K562 (cell line): Measurements from ENCODE around the gene CDC6. TPM values are rescaled to one million over a fixed set of nuclear protein-coding genes. Genes with fewer than 3 reads are reported as not detected.
A peak's percentile ranks its signal among the peaks of the same experiment; 100 is the strongest.

Source experiments
- BACH1 ChIP-seq: fragments of 200-800 bp; sonication (Bioruptor generic); IDR thresholded peaks from 2 replicates; pipeline ENCODE4 v1.6.1; 2016; ENCODE audit warnings: missing genetic modification characterization, missing compliant biosample characterization
- CBX8 ChIP-seq: fragments of 200-600 bp; sonication (generic); IDR thresholded peaks from 2 replicates; pipeline ENCODE4 v1.6.1; 2012; ENCODE audit warnings: borderline replicate concordance, mixed run types, low read depth, mild to moderate bottlenecking, moderate library complexity, mixed read lengths, low read length, control low read depth, inconsistent platforms; ENCODE audit not compliant: poor library complexity, severe bottlenecking; ENCODE audit errors: extremely low read depth
- CEBPB ChIP-seq: fragments of 450-650 bp; IDR thresholded peaks from 2 replicates; pipeline ENCODE4 v1.6.1; 2016; ENCODE audit warnings: missing genetic modification characterization, missing compliant biosample characterization
- CREB1 ChIP-seq, 2 experiments: sonication (generic) in 1 of 2; formaldehyde crosslinking in 1 of 2; IDR thresholded peaks; 2 replicates each; pipeline versions ENCODE4 v1.6.1 to v1.8.0; 2012 to 2022; ENCODE audit warnings: inconsistent platforms in 1 of 2, mild to moderate bottlenecking in 1 of 2, missing genetic modification reagents in 1 of 2, moderate library complexity in 1 of 2
- GATA2 ChIP-seq: sonication (generic); formaldehyde crosslinking; IDR thresholded peaks from 2 replicates; pipeline ENCODE4 v1.4.0; 2020; ENCODE audit warnings: mild to moderate bottlenecking, missing genetic modification reagents
- GTF2F1 ChIP-seq: IDR thresholded peaks from 2 replicates; pipeline ENCODE4 v1.6.1; 2011; ENCODE audit warnings: low read depth, low read length, improper control_type of control experiment
- IFI16 ChIP-seq: fragments of 250-450 bp; sonication (Bioruptor Pico); IDR thresholded peaks from 2 replicates; pipeline ENCODE4 v2.1.2; 2022; ENCODE audit warnings: mild to moderate bottlenecking, inconsistent platforms
- PCBP1 ChIP-seq: fragments of 200-400 bp; formaldehyde crosslinking; IDR thresholded peaks from 2 replicates; pipeline ENCODE4 v1.6.1; 2018; ENCODE audit warnings: mild to moderate bottlenecking, low read depth, low read length; ENCODE audit not compliant: poor library complexity, severe bottlenecking
- RBM17 ChIP-seq: fragments of 200-400 bp; formaldehyde crosslinking; IDR thresholded peaks from 2 replicates; pipeline ENCODE4 v1.6.1; 2017; ENCODE audit warnings: low read depth, mild to moderate bottlenecking, low read length, borderline replicate concordance
- STAG1 ChIP-seq: sonication (generic); formaldehyde crosslinking; IDR thresholded peaks from 2 replicates; pipeline ENCODE4 v1.5.0; 2020; ENCODE audit warnings: missing genetic modification reagents, borderline replicate concordance
- TOE1 ChIP-seq, 2 experiments: fragments of 450-650 bp in 1 of 2; sonication (generic) in 1 of 2; formaldehyde crosslinking in 1 of 2; IDR thresholded peaks; 2 replicates each; pipeline versions ENCODE4 v1.7.1 to v1.8.0; 2016 to 2022; ENCODE audit warnings: borderline replicate concordance in 2 of 2, mild to moderate bottlenecking in 2 of 2, antibody characterized with exemption in 1 of 2, inconsistent platforms in 1 of 2, low read depth in 1 of 2, missing genetic modification reagents in 1 of 2, moderate library complexity in 1 of 2
- polyA plus RNA-seq, 8 experiments: library from polyadenylated mRNA; depleted of rRNA in 4 of 8; stranded (reverse) in 5 of 8; unstranded in 3 of 8; fragments of >200 nt; fragmentation: Nextera tagmentation in 2 of 8; fragmentation: Illumina TruSeq in 1 of 8; extraction: Ambion mirVana in 2 of 8; extraction: Trizol in 1 of 8; gene quantifications; 2 replicates each; pipeline versions ENCODE4 v1.2.1 to v1.2.3, GENCODE V29; 2011 to 2014; ENCODE audit warnings: inconsistent platforms in 1 of 8, missing spikeins in 1 of 8
- total RNA-seq, 7 experiments: library from RNA; depleted of rRNA in 6 of 7; stranded (reverse); fragments of >200 nt in 6 of 7; fragmentation: Illumina TruSeq in 2 of 7; extraction: Trizol in 2 of 7; gene quantifications; 2 replicates each; pipeline versions ENCODE4 v1.2.1 to v1.2.3, GENCODE V29; 2011 to 2021; ENCODE audit warnings: low replicate concordance in 1 of 7
- TF ChIP-seq, protein P1 (sequence below): fragments of 150-350 bp; conservative IDR thresholded peaks from 2 replicates; pipeline ENCODE4 v1.6.1; 2014; ENCODE audit warnings: low read length
- TF ChIP-seq, protein P2 (sequence below): fragments of 250-450 bp; sonication (Bioruptor Pico); IDR thresholded peaks from 2 replicates; pipeline ENCODE4 v1.9.0; 2021; ENCODE audit warnings: mild to moderate bottlenecking, inconsistent platforms
- TF ChIP-seq, protein P3 (sequence below): IDR thresholded peaks from 2 replicates; pipeline ENCODE4 v1.6.1; 2011; ENCODE audit warnings: borderline replicate concordance, low read depth, mild to moderate bottlenecking, moderate library complexity, low read length; ENCODE audit not compliant: insufficient read depth, poor library complexity, severe bottlenecking
- TF ChIP-seq, protein P4 (sequence below): IDR thresholded peaks from 3 replicates; pipeline ENCODE4 v1.6.1; 2011; ENCODE audit warnings: borderline replicate concordance, mild to moderate bottlenecking; ENCODE audit not compliant: insufficient read length, insufficient read depth

The CDC6 gene
- total and polyA plus RNA-seq, 9 of the 15 experiments (the other 6 are each of a cell fraction or from before 2014, with no cell fraction given), result 29.6 to 141 (median 106) TPM

DNA sequence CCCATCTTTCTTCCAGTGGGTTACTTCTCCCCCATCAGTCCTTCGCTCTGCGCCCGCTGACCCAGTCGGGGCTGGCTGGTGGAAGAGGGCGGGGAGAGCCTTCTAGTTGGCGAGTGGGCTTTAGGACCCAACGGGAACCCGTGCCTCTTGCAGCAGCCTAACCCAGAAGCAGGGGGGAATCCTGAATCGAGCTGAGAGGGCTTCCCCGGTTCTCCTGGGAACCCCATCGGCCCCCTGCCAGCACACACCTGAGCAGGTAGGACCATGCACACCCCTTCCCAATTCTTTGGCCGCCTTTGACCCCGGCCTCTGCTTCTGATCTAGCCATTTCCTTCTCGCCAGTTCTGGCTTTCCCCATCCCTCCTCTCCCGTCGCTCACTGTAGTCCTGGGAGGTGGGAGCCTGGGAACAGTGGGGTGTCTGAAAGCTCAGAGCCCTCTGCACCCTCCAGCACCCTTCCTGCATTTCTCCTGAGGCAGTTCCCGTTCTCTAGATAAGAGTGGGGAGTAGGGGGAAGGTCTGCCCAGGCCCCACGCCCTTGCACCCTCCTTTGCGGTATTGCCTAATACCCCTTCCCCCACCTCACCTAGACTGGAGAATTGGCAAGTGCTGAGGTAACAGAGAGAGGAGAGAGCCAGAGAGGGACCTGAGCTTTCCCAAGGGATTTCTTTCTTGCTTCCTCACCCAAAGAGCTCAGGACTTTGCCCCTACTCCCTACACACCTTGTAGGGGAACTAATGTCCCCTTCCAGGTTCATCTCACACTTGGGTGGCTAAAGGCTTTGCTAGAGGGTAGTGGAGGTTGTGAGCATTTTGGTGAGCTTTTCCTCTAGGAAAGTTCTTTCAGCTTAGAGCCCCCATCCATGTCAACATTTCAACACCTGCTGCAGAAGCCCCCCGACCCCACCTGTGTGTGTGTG lies 21.6 kb downstream of the CDC6 start, which contains the start of gene RARA (continued):
- TF ChIP-seq, protein P1, sequence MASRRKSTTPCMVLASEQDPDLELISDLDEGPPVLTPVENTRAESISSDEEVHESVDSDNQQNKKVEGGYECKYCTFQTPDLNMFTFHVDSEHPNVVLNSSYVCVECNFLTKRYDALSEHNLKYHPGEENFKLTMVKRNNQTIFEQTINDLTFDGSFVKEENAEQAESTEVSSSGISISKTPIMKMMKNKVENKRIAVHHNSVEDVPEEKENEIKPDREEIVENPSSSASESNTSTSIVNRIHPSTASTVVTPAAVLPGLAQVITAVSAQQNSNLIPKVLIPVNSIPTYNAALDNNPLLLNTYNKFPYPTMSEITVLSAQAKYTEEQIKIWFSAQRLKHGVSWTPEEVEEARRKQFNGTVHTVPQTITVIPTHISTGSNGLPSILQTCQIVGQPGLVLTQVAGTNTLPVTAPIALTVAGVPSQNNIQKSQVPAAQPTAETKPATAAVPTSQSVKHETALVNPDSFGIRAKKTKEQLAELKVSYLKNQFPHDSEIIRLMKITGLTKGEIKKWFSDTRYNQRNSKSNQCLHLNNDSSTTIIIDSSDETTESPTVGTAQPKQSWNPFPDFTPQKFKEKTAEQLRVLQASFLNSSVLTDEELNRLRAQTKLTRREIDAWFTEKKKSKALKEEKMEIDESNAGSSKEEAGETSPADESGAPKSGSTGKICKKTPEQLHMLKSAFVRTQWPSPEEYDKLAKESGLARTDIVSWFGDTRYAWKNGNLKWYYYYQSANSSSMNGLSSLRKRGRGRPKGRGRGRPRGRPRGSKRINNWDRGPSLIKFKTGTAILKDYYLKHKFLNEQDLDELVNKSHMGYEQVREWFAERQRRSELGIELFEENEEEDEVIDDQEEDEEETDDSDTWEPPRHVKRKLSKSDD, result no peak
- TF ChIP-seq, protein P2, sequence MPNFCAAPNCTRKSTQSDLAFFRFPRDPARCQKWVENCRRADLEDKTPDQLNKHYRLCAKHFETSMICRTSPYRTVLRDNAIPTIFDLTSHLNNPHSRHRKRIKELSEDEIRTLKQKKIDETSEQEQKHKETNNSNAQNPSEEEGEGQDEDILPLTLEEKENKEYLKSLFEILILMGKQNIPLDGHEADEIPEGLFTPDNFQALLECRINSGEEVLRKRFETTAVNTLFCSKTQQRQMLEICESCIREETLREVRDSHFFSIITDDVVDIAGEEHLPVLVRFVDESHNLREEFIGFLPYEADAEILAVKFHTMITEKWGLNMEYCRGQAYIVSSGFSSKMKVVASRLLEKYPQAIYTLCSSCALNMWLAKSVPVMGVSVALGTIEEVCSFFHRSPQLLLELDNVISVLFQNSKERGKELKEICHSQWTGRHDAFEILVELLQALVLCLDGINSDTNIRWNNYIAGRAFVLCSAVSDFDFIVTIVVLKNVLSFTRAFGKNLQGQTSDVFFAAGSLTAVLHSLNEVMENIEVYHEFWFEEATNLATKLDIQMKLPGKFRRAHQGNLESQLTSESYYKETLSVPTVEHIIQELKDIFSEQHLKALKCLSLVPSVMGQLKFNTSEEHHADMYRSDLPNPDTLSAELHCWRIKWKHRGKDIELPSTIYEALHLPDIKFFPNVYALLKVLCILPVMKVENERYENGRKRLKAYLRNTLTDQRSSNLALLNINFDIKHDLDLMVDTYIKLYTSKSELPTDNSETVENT, result no peak
- TF ChIP-seq CREB1 (IDR thresholded peaks at IDR 0.05), result no peak
- no peak for TF ChIP-seq CREB1 (CRISPR knock-in tag; IDR thresholded peaks at IDR 0.05)
- TF ChIP-seq STAG1 (CRISPR knock-in tag), result no peak
- TF ChIP-seq, protein P3, sequence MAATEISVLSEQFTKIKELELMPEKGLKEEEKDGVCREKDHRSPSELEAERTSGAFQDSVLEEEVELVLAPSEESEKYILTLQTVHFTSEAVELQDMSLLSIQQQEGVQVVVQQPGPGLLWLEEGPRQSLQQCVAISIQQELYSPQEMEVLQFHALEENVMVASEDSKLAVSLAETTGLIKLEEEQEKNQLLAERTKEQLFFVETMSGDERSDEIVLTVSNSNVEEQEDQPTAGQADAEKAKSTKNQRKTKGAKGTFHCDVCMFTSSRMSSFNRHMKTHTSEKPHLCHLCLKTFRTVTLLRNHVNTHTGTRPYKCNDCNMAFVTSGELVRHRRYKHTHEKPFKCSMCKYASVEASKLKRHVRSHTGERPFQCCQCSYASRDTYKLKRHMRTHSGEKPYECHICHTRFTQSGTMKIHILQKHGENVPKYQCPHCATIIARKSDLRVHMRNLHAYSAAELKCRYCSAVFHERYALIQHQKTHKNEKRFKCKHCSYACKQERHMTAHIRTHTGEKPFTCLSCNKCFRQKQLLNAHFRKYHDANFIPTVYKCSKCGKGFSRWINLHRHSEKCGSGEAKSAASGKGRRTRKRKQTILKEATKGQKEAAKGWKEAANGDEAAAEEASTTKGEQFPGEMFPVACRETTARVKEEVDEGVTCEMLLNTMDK, result no peak
- no peak for TF ChIP-seq BACH1 (tag)
- peak; percentile 75; the same call in 1 of the 2 replicates for TF ChIP-seq TOE1 (IDR thresholded peaks at IDR 0.05; ENCODE audit: borderline replicate concordance)
- TF ChIP-seq TOE1 (CRISPR knock-in tag; IDR thresholded peaks at IDR 0.05; ENCODE audit: borderline replicate concordance, low read depth), result no peak
- no peak for TF ChIP-seq GTF2F1
- TF ChIP-seq, protein P4, sequence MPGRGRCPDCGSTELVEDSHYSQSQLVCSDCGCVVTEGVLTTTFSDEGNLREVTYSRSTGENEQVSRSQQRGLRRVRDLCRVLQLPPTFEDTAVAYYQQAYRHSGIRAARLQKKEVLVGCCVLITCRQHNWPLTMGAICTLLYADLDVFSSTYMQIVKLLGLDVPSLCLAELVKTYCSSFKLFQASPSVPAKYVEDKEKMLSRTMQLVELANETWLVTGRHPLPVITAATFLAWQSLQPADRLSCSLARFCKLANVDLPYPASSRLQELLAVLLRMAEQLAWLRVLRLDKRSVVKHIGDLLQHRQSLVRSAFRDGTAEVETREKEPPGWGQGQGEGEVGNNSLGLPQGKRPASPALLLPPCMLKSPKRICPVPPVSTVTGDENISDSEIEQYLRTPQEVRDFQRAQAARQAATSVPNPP, result no peak
- no peak for TF ChIP-seq GATA2 (CRISPR knock-in tag)
- TF ChIP-seq IFI16 (CRISPR knock-in tag), result no peak
- TF ChIP-seq PCBP1, result no peak
- TF ChIP-seq CEBPB (tag), result peak; percentile 96
- no peak for TF ChIP-seq RBM17
- no peak for TF ChIP-seq CBX8
